GM21360 (cell line): ENCODE data around the gene IRF2BPL.
A peak's percentile ranks its signal among the peaks of the same experiment; 100 is the strongest.

Source experiments
- ATAC-seq: cut with Tn5 transposase; IDR thresholded peaks from one replicate; pipeline ENCODE4 v1.9.1; 2021; ENCODE audit warnings: mild to moderate bottlenecking, moderate library complexity; ENCODE audit not compliant: unreplicated experiment

The IRF2BPL gene

DNA sequence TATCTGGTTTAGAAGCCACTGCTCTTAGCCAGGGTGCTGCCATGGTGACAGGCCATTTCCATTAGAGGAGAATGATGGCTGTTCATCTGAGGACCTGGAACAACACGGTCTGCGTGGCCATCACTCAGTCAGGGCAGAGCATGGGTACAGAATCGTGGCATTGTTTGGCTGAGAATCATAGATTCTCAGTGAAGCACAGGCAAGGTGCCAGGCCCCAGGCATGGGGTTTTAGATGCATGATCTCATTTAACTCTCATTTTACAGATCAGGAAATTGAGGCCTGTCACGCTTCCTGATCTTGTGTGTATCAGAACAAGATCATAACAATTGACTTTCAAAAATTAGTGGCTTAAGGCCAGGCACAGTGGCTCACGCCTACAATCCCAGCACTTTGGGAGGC, 26.8 kb upstream of the IRF2BPL start:
- no peak for ATAC-seq

DNA sequence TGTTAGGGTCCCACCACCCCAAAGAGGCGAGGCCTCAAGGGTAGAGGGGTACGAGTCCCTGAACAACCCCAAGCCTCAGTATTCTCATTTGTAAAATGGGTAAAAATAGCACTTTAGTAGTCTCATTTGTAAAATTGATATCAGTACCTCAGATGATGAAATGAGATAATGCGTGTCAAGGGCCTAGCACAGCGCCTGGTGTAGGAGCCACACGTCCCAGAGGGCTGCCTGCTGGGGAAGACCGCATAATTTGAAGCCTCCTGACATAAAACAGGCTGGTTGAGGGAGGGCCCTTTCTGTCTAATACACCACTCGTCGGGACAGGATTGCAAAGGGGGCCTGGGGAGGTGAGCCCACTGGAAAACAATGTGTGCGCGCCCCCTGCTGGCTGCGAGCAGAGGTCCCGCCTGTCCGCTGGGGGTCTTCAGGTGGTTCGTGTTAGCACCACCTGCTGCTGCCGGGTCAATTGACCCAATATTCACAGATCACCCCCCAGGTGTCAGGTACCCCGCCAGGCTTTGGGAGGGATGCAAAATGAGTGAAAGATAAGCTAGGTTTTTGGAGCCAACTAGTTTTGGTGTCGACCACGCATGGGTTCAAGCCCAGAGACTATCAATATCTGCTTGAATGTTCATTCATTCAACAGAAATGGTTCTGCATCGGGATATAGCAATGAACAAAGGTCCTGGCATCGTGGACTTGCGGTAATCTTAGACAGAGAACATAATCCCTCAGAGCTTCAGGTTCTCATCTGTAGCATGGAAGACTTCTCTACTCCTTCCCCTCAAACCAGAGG, 24.7 kb upstream of the IRF2BPL start:
- peak; percentile 63 for ATAC-seq

DNA sequence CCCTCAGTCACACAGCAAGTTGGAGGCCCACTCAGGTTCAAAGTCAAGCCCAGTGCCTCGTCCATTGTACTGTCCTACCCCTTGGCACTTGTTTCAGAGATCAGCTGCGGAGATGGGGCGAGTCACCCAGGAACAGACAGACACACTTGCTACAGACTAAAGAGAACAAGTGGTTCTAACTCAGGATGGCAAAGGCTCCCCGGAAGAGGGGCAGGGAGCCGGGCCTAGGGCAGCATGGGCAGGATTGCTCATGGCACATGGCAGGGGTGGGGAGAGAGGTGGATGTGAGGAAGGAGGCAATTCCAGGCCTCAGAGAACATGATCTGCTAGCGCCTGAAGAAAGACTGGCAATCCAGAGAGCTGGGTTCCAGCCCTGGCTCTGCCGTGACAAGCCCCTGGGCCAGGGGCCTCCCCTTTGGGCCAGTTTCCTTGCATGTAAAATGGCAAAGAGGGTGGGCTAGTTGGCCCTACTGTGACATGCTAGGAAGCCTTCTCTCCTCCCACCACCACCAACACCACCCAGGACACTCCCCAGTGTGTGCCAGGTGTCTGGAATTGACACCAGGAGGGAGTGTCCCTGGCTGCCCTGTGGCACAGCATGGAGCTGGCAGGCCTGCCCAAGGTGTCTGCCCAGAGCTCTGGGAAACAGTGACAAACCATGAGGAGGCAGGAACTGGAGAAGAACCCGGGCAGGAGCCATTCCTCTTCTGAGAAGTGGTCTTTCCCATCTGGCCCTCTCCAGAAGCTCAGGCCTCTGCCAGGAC, 24.0 kb upstream of the IRF2BPL start:
- ATAC-seq = no peak

- no peak for ATAC-seq
Observed at GRCh38 chr14:77051116-77051515, 22.6 kb upstream of the IRF2BPL start.

- no peak for ATAC-seq
Observed at GRCh38 chr14:77046721-77047120, 18.2 kb upstream of the IRF2BPL start.

DNA sequence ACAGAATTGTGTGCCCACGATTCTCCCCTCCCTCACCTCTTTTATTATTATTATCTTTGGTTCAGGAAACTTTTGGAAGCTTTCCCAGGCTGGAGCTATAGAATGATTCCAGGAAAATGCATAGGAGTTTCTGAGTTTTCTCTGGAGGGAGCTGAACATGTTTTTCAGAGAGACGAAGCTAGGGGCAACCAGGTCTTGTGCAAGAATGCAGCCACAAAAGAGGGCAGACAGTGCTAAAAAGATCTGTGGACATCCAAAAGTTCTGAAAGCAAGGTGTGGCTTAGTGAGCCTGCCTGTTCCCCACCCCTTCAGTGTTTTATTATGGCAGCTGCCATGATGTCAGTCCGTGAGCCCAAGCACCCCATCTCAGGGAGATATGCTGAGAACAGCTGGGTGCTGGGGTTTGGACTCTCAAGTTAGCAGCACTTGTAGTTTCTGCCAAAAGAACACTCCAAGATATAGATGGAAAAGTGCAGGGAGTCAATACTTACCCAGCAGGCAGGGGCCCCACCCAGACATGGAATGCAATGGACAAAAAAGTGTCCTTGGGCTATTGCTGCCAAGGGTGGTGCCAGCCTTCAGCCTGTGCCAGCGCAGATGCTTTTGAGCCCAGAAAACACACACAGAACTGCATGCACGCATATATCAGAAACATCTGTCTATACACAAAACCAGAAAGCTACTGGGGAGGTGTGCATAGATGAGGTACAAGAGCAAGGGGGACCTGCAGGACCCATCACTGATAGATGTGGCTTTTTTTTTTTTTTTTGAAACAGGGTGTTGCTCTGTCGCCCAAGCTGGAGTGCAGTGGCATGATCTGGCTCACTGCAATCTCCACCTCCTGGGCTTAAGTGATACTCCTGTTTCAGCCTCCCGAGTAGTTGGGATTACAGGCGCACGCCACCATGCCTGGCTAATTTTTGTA, 17.0 kb upstream of the IRF2BPL start:
- ATAC-seq = no peak

DNA sequence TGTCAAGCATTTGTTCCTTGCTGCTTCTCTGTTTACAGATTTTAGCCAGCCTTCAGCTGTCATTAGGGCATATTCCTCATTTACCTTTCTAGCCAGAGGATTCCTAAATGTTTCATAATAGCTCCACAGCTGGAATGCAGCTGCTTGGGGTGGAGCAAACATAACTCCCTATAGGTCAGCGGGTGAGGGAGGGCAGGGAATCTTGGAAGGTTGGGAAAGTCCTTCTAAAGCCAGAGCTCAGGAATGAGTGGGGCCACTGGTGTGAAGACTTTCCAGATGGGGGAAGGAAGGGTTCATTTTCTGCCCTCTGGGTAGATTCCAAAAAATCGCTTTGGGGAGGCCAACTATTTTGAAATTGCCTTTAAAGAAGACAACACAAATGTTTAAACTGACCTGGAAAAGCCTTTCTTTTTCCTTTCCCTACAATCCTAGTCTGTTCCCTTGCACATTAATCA, 16.3 kb upstream of the IRF2BPL start:
- no peak for ATAC-seq

DNA sequence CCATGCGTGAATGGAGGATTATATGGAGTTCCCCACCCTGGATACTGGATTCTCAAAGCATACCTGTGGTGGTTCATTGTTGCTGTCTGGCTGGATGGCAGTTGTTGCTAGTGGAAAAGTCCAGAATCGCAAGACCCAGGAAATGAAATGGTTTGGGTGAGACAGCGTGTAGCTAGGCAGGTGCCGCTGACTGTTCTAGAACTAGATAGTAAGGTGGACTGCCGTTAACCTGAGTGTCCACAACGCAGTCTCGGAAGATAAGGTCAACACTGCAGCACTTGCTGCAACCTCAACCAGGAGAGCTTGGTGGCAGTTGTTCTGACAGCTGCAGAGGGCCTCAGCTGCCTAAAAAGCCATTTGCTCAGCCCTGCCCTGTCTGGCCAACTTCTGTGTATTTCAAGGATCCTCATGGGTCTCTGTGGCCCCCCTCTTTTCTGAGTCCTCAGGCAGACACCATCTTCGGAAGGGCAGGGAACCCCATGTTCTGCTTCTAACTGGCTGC, 15.5 kb upstream of the IRF2BPL start:
- no peak for ATAC-seq

DNA sequence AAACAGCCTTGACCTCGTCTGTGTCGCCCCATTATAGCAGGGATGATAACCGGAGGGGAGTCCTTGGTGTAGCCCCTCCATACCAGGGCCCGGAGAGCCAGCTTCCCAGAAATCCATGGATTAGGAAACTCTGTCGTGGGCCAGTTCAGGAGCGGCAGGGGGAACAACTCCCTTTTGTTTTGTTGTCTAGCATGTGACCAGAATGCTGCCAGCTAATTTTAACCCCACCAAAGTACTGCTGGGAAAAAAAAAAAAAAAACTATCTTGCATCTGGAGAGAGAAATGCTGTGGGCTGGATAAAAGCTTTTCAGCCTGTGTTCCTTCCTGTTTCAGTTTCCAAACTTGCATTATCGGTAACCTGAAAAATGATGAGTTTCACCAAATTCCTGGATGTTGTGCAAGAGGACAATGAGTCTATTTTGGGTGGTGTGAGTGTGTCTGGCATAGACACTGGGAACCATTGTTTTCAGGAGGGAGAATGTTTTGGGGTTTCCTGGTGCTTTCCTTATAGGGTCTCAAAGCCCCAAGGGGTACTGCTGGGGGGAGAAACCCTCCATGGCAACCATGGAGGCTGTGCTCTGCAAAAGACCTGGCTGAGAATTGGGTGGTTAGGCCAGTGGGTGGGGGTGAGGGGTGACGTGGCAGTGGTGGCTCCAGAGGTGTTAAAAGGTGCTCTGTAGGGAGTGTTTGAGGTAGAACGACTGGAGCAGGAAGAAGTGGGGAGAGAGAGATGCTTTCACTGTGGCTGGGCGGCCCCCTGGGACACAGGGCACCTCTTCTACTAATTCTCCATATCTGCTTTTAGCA, 14.9 kb upstream of the IRF2BPL start:
- ATAC-seq = no peak

GRCh38 chr14:77041881-77042545, 13.5 kb upstream of the IRF2BPL start:
- ATAC-seq = no peak

GRCh38 chr14:77040741-77041653, 12.5 kb upstream of the IRF2BPL start:
- ATAC-seq = peak; percentile 18

- ATAC-seq = peak; percentile 68
Observed at GRCh38 chr14:77040059-77040740, 11.7 kb upstream of the IRF2BPL start.

GRCh38 chr14:77039285-77040058, 11.0 kb upstream of the IRF2BPL start:
- ATAC-seq = no peak

DNA sequence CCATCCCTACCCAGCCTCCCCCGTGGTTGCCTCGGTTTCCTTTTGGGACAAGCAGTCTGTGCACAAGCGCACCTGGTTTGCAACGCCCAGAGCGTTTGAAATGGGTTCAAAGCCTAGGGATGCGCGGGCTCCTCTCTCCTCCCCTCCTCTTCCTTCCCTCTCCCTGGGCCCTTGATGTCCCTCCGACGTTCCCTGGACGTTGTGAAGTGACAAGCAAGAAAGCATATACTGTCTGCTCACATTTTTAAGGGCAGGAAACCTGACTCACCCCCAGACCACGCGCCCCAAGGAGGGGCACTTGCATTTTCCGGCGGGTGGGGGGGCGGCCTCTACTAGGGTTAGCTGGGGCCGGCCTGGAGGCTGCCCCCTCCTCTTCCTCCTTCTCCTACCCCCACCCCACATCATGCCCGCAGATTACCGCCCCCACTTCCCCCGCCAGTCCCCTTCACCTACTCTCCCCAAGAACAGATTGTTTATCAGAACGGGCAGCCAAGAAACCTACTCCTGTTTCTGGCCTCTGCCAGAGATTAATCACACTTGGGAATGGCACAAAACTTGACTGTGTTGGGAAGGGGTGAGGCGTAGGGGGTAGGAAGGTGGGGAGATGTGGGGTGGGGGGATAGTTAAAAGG, 9.5 kb upstream of the IRF2BPL start:
- no peak for ATAC-seq

GRCh38 chr14:77037215-77037937, 8.9 kb upstream of the IRF2BPL start:
- ATAC-seq = no peak
